Measurements from ENCODE around the gene STRN. TPM values are rescaled to one million over a fixed set of nuclear protein-coding genes. Genes with fewer than 3 reads are reported as not detected.

Gene STRN
- total RNA-seq, 2 experiments from 2014 or later: 20.4 to 20.8 TPM

- Histone ChIP-seq H3K9me3 (ENCODE audit: control insufficient read depth in 1 of 2, insufficient read depth in 1 of 2, low read length in 2 of 2) (no peaks in the 10 kb centered on the region), H3K4me1 (ENCODE audit: insufficient read depth, low read length) (no peaks in the 10 kb centered on the region), H3K27ac (ENCODE audit: low read depth in 1 of 2, low read length in 2 of 2) (no peak overlapping the region), H3K27me3 (ENCODE audit: control insufficient read depth in 1 of 2, insufficient read depth in 2 of 2, low read length in 2 of 2) (no peaks in the 10 kb centered on the region), H3K4me3 (ENCODE audit: low read length) (no peak overlapping the region), H3K36me3 (ENCODE audit: insufficient read depth, low read length) (peaks cover 7% of the 10 kb centered on the region)
- Mint-ChIP-seq H3K4me3 (no peak overlapping the region), H3K36me3 (ENCODE audit: low read depth) (peaks cover 41% of the 10 kb centered on the region), H3K9me3 (no peaks in the 10 kb centered on the region), H3K4me1 (ENCODE audit: low read depth) (peaks cover 3% of the 10 kb centered on the region), H3K27ac (no peak overlapping the region), H3K27me3 (no peaks in the 10 kb centered on the region)
- ATAC-seq (ENCODE audit: poor library complexity) (no peak), DNase-seq (no peak)
- intact Hi-C loops (cut with DNase I, micrococcal nuclease): no loop called here
- ChIA-PET CTCF (no interaction called here), POLR2A (no interaction called here)
- TF ChIP-seq CTCF (IDR thresholded peaks at IDR 0.05): no peak
Measured at GRCh38 chr2:36906277-36906676, 60.1 kb downstream of the STRN start.

DNA sequence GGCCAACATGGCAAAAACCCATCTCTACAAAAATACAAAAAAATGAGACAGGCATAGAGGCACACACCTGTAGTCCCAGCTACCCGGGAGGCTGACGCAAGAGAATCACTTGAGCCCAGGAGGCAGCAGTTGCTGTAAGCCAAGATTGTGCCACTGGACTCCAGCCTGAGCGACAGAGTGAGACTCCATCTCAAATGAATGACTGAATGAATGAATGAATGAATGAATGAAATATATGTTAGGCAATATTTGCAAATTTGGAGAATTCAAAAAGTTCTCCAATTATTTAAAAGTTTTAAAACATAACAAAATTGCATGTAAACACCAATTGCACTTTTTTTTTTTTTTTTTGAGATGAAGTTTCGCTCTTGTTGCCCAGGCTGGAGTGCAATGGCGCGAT, 61.7 kb downstream of the STRN start:
- POLR2A ChIA-PET: interaction anchor here (1.2 kb wide), 1 partner anchor 9 kb away, joined by 3 read pairs; no protein-coding TSS in a partner anchor
- H3K36me3 Mint-ChIP-seq (ENCODE audit: low read depth): peaks cover 55% of the 10 kb centered on the region
- DNase-seq (no peak), ATAC-seq (ENCODE audit: poor library complexity) (no peak)
- H3K9me3 Mint-ChIP-seq: no peaks in the 10 kb centered on the region
- no peak overlapping the region for H3K27ac Mint-ChIP-seq
- Histone ChIP-seq H3K27me3 (ENCODE audit: control insufficient read depth in 1 of 2, insufficient read depth in 2 of 2, low read length in 2 of 2) (no peaks in the 10 kb centered on the region), H3K36me3 (ENCODE audit: insufficient read depth, low read length) (peaks cover 12% of the 10 kb centered on the region), H3K9me3 (ENCODE audit: control insufficient read depth in 1 of 2, insufficient read depth in 1 of 2, low read length in 2 of 2) (no peaks in the 10 kb centered on the region), H3K27ac (ENCODE audit: low read depth in 1 of 2, low read length in 2 of 2) (no peak overlapping the region), H3K4me1 (ENCODE audit: insufficient read depth, low read length) (no peaks in the 10 kb centered on the region), H3K4me3 (ENCODE audit: low read length) (no peak overlapping the region)
- peaks cover 3% of the 10 kb centered on the region for H3K4me1 Mint-ChIP-seq (ENCODE audit: low read depth)
- intact Hi-C loops (cut with DNase I, micrococcal nuclease): no loop called here
- no peak for TF ChIP-seq CTCF (IDR thresholded peaks at IDR 0.05)
- no peak overlapping the region for H3K4me3 Mint-ChIP-seq
- H3K27me3 Mint-ChIP-seq: no peaks in the 10 kb centered on the region
- CTCF ChIA-PET: no interaction called here

DNA sequence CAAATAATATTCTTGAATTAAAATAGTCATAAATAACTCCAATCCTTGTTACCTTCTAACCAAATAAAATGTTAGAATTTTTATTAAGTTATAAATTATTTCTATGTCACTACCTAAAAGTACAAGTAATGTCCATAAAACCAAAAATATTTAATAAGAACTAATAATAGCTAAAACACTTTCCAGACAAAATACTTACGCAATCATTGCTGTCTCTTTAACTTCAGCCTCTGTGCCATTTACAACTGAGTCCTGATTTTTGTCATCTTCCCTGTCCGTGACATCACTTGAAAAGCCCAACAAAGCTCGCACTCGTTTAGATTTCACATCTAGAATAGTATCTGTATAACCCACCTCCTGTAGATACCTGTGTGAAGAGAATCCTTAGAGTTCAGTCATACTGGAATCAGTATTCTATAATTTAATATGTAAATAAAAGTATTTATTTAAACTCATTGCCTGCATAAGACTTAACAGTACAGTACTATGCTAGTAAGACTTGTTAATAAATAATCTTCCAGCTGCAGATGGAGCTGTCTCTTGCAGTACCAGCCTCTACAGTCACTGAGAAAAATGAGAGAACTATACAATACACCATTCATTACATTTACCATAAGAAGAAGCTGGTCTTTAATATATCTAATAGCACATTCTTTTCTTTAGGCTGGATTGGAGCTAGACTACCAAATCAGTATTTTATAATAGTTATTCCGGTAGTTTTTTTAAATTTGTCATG, 63.8 kb downstream of the STRN start:
- no peaks in the 10 kb centered on the region for H3K9me3 ChIP-seq (ENCODE audit: control insufficient read depth in 1 of 2, insufficient read depth in 1 of 2, low read length in 2 of 2)
- POLR2A ChIA-PET: interaction anchor here (0.6 to 0.8 kb wide), 2 partner anchors 64 to 1628 kb away, joined by 3 read pairs; partner anchors contain the start of gene STRN
- no peak for TF ChIP-seq CTCF (IDR thresholded peaks at IDR 0.05)
- no peak for ATAC-seq (ENCODE audit: poor library complexity)
- H3K4me1 Mint-ChIP-seq (ENCODE audit: low read depth): no peaks in the 10 kb centered on the region
- H3K27ac ChIP-seq (ENCODE audit: low read depth in 1 of 2, low read length in 2 of 2): no peak overlapping the region
- no peaks in the 10 kb centered on the region for H3K27me3 Mint-ChIP-seq
- no peaks in the 10 kb centered on the region for H3K9me3 Mint-ChIP-seq
- H3K4me3 Mint-ChIP-seq: no peak overlapping the region
- no peaks in the 10 kb centered on the region for H3K27me3 ChIP-seq (ENCODE audit: control insufficient read depth in 1 of 2, insufficient read depth in 2 of 2, low read length in 2 of 2)
- H3K27ac Mint-ChIP-seq: no peak overlapping the region
- no peaks in the 10 kb centered on the region for H3K4me1 ChIP-seq (ENCODE audit: insufficient read depth, low read length)
- H3K36me3 ChIP-seq (ENCODE audit: insufficient read depth, low read length): peaks cover 26% of the 10 kb centered on the region
- H3K36me3 Mint-ChIP-seq (ENCODE audit: low read depth): peaks cover 59% of the 10 kb centered on the region
- no peak overlapping the region for H3K4me3 ChIP-seq (ENCODE audit: low read length)
- DNase-seq: no peak
- intact Hi-C loops (cut with DNase I, micrococcal nuclease): no loop called here
- CTCF ChIA-PET: no interaction called here

All from CD4-positive, alpha-beta T cell (primary cell).